NCI-H1436 (cell line): ENCODE data around the gene KLHL2.
"Not testable (repeated sequence)": the region's sequence is repeated elsewhere in the genome, so short reads cannot be mapped to it uniquely, and the experiment has no call there.

Experiments used
- DNase-seq: peaks from one replicate; lab custom pipeline; 2025; lab: John Stamatoyannopoulos, UW

The KLHL2 gene

GRCh38 chr4:165330666-165331065, 123.3 kb downstream of the KLHL2 start:
- DNase-seq = no peak

GRCh38 chr4:165331359-165331758, 124.0 kb downstream of the KLHL2 start:
- no peak for DNase-seq

- no peak for DNase-seq
These were observed 124.5 kb downstream of the KLHL2 start for GRCh38 chr4:165331823-165332222.

GRCh38 chr4:165332502-165332901, 125.1 kb downstream of the KLHL2 start:
- DNase-seq = no peak

GRCh38 chr4:165335163-165335703, 127.9 kb downstream of the KLHL2 start:
- no peak for DNase-seq

- no peak for DNase-seq
These were observed 129.4 kb downstream of the KLHL2 start for GRCh38 chr4:165336743-165337142.

- not testable (repeated sequence) for DNase-seq
These were observed 135.0 kb downstream of the KLHL2 start for GRCh38 chr4:165342340-165342739.

- no peak for DNase-seq
These were observed 136.2 kb downstream of the KLHL2 start for GRCh38 chr4:165343353-165344191.

GRCh38 chr4:165345666-165346417, 138.5 kb downstream of the KLHL2 start:
- no peak for DNase-seq

GRCh38 chr4:165347647-165348569, 140.5 kb downstream of the KLHL2 start:
- no peak for DNase-seq

GRCh38 chr4:165351359-165352130, 144.2 kb downstream of the KLHL2 start:
- no peak for DNase-seq

- peak; percentile 60 for DNase-seq
These were observed 148.5 kb downstream of the KLHL2 start for GRCh38 chr4:165355900-165356300.

GRCh38 chr4:165359506-165359905, 152.1 kb downstream of the KLHL2 start:
- no peak for DNase-seq

- DNase-seq = no peak
These were observed 152.8 kb downstream of the KLHL2 start for GRCh38 chr4:165360041-165360695.

GRCh38 chr4:165360985-165361670, 153.8 kb downstream of the KLHL2 start:
- DNase-seq = no peak

GRCh38 chr4:165361810-165362209, 154.4 kb downstream of the KLHL2 start:
- DNase-seq = no peak

- no peak for DNase-seq
These were observed 157.2 kb downstream of the KLHL2 start for GRCh38 chr4:165364452-165365080.

- no peak for DNase-seq
These were observed 159.7 kb downstream of the KLHL2 start for GRCh38 chr4:165367040-165367439.

GRCh38 chr4:165368114-165368513, 160.8 kb downstream of the KLHL2 start:
- no peak for DNase-seq
